HG02973 (cell line): ENCODE data around the gene CDKAL1.

ENCODE experiments used
- ATAC-seq: cut with Tn5 transposase; IDR thresholded peaks from one replicate; pipeline ENCODE4 v1.9.1; 2021; ENCODE audit warnings: moderate library complexity; ENCODE audit not compliant: unreplicated experiment

The CDKAL1 gene

DNA sequence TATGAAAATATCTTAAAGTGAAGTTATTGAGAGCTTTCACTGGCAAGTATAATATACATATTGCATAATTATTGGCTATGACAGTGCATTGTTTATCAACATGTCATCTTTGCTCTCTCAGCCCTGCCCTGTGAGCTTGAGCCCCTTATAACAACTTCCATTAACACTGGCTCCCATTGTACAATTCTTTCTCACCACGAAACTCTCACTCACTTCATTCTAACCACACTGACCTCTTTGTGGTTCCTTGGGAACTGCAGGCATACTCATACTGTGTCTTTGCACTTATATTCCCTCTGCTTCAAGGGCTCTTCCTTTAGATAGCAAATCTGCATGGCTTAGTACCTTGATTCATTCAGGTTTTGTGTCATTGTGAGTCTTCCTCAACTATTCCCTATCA is 411.8 kb downstream of the CDKAL1 start:
- peak; percentile 90 for ATAC-seq

DNA sequence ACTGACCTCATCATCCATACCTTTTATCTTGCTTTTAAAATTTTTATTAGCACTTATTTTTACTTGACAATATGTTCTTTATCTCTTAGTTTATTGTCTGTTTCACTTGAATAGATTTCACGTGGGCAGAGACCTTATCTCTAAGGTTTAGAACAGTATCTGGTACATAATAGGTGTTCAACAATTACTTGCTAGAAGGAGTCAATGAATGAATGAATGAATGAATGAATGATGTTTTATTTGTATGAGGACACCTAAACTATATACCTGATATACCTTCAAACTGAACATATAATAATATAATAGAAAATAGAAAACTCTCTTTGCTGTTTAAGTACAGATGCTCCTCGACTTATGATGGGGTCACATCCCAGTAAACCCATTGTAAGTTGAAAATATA is 412.6 kb downstream of the CDKAL1 start:
- no peak for ATAC-seq

DNA sequence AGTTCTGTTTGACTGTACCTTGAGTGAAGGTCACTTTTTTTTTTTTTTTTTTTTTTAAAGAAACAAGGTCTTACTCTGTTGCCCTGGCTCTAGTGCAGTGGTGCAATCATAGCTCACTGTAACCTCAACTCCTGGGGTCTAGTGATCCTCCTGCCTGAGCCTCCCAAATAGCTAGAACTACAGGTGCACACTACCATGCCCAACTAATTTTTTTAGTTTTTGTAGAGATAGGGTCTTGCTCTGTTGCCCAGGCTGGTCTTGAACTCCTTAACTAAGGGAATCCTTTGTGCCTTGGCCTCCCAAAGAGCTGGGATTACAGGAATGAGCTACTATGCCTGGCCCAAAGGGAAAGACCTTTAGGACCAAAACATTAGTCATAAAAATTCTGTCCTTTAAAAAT is 413.7 kb downstream of the CDKAL1 start:
- ATAC-seq = no peak

DNA sequence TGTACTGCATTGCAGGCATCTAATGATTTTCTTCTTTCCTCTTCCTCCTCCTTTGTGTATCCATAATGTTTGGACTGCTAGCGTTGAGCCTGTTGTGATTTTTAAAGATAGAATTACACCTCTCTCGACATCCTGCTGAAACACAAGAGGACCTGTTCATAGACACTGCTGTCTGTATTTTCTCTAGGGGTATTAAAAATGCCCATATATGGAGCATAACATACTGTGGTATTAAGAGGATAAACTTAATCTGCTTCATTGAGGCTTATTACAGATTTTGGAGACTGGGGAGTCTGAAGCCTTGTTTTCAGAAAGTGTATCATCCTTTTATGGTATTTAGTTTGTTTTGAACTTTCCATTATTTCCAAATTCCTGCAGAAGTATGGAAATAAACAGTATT is 414.3 kb downstream of the CDKAL1 start:
- ATAC-seq = no peak

DNA sequence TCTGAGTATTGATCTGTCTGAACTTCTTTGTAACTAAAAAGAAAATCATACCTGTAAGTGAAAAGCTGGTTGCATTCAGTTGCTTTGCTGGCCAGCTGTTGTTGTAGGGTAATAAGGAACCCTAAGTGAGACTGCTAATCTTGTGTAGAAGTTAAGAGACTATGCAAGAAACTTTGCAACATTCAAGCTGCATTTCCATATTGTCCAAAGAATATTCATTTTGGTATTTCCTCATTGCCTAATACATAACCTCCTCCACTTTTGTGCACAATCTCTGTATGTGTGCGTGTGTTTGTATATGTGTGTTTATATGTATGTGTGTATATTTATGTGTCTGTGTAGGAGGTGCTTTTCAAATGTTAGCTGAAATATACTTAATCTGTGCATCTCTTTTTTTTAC is 414.9 kb downstream of the CDKAL1 start:
- ATAC-seq = no peak

DNA sequence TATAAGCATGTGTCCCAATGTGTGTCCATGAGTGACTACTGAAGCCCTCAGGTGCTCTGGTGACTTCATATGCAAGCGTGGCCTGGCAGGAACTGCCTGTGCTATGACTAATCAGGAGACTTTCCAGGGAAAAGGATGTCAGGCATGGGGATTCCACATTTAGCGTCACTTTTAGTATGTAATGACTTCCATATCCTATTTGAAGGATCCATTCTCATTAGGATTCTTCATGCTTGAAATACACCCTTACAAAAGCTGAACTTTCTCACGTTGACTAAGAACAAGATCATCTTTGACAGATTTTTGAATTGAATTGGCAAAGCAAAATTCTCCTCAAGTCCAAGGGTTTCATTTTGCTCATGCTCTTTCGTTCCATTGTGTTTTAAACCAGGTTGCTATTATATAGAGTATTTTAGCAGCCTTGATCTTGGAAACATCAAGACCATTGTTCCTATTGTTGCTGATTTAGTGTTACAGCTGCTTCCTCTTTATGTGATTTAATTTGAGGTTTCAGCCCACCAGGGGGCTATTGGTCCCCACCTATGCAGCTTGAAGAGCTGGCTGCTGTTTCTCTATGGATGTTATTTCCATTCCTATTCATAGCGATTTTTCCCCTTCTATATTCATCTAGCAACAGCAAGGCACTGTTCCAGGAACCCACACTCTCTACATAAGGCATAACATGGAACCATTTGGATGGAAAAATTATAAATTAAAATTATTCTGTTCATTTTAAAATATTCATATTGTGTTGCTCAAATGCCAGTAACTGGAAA is 418.6 kb downstream of the CDKAL1 start:
- ATAC-seq = no peak

DNA sequence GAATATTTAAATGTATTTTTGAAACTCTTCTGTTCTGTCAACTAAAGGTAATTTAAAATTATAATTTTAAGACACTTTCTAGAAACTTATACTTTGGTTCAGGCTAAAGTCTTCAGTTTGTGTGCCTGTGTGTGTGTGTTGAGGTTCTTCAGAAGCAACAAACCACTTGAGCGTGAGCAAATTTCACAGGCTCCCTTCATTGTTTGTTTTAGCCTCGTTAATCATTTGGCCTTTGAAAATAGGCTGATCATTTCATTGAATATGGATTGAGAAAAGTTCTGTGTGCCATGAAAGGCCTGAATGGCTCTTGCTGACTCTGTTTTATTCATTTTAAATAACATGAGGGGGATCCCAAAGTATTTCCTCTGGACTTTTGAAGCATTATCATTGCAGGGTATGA is 420.1 kb downstream of the CDKAL1 start:
- no peak for ATAC-seq

DNA sequence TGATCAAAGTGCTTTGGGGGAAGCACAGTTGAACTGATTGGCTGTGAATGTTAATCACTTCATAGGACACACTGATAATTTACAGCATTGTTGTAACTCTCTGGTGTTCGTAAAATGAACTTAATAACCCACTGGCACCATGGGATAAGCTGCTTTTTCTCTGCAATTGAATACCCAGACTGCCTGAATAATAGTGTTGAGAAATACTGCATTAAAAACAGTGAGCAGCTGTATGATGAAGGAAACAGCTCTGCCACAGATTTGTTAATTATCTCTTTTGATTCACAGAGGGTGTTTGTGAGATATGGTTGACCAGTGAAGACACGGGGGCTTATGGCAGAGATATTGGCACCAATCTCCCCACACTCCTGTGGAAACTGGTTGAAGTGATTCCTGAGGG is 420.9 kb downstream of the CDKAL1 start:
- no peak for ATAC-seq

DNA sequence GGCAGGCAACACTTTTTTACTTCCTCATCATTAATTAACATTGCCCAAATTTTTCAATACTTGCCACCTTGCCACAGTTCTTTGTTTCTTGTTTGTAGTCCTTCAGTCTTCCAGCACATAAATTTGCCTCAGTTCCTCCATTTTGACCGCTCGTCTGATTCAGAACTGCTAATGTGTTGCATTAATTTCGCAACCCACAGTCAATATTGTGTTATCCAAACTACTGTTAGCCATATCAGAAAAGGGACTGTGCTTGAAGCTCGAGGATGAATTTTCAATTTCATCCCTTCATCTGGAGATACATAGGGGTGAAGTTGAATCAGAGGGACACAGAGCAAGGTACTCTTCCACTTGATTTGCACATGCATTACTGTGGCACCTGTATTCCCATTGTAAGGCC is 421.5 kb downstream of the CDKAL1 start:
- no peak for ATAC-seq

DNA sequence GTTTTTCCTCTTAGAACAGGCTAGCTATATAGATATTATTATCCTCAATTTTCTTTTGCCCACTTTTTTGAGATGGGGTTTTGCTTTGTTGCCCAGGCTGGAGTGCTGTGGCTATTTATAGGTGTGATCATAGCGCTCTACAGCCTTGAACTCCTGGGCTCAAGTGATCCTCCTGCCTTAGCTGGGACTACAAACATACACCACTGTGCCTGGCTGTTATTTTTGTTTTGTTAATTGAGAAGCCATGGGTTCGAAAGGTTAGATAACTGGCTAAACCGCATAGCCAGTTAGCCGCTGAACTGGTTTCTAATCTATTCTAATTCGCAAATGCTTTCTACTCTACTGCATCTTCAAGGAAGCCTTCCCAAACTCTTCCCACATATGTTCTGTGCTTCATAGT is 425.8 kb downstream of the CDKAL1 start:
- no peak for ATAC-seq

DNA sequence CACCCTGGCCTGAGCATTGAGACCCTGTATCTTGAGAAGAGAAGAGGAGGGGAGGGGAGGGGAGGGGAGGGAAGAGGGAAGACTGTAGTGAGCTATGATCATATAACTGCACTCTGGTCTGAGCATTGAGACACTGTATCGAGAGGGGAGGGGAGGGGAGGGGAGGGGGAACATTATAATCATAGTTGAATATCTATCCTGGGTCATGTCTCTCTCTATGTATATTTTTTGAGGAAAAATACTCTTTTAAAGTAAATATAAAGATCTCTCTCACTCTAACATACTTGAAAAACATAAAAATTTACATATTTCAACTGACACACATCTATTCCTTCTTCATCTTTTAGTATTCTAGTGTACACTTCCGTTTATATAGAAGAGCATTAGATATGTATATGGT is 431.0 kb downstream of the CDKAL1 start:
- no peak for ATAC-seq

DNA sequence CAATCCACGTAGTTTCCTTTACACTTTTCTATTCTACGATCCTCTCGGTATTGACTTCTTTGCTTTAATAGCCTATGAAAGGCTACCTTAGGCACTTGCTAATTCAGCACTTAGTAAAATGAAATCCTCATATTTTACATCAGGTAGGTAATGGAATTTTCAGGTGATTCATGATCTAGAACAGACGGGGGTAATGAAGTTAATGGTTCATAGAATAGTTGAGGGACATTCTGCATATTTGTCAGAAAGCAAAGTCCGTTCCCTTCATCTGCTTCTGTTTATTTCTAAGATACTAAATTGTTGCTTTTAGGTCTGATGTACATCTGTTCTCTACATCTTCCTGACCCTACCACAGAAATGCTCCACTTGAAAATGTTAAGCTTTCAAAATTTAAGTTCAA is 431.7 kb downstream of the CDKAL1 start:
- ATAC-seq = no peak

DNA sequence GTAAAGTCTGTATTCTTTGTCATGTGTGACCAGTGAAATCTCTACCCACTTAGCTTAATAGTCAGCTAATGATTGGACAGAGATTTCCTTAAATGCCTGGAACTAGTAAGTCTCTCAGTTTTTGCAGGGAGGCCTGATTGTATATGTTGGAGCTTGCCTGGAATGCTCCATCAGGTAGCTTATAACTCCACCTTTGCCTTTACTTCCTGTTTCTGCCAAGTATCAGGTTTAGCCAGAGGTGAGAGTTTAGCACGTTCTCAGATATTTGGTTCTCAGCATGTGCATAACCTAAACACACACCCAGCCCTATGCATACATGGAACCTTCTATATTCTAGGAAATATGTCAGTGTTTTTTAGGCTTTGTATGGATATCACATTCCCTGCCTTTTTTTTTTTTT is 435.3 kb downstream of the CDKAL1 start:
- ATAC-seq = no peak

DNA sequence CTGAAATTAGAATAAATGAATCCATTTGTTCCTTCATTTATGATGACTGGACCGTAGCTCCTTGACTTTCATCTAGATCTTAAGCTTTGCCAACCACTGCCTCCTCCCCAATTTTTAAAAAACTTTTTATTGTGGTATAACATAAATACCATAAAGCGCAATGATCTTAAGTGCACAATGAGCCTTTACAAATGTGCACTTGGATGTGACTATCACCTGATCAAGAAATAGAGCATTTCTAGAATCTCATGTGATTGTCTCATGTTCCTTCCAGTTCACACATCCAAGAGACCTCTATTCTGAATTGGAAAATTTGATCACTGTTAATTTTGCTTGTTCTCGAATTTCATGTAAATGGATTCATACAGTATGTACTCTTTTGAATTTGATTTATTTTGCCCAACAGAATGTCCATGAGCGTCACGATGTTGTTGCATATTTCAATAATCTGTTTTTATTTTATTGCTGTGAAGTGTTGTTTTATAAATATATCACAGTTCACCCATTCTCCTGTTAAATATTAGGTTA is 442.2 kb downstream of the CDKAL1 start:
- no peak for ATAC-seq

DNA sequence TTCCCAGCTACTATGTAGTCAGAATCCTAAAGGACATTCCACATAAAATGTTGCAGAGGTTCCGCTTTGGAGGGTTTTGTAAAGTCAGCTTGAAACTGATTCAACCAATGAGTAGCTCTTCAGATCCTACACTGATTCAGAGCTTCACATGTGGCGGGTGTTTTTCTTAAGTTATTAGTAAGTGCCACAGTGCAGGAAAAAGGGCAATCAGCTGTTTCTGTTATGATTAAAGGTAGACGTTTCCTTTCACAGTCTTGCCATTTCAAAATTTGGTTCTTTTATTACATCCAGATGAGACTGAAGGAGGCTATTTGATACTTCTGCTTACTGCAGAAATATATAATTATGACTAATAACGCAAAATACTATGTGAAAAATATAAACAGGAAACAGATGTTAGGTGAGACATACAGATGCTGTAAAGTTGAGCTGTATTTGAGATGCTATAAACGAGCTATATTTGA is 443.9 kb downstream of the CDKAL1 start:
- ATAC-seq = peak; percentile 86

DNA sequence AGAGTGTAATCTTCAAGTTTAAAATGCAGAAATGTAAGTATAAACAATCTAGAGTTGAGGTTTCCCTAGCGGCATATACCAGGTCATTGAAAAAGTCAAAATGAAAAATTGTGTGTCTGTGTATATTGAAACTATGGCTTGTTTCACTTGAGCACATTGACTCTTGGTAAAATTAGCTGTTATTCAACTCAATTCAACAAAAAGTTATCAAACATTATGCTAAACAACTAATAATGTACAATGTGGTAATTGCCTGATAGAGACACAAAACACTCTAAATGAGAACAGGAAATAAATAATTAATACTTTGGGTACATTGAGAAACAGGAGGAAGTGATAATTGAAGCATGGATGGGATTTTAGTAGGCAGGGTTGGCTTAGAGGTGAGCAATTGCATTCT is 444.8 kb downstream of the CDKAL1 start:
- ATAC-seq = no peak

DNA sequence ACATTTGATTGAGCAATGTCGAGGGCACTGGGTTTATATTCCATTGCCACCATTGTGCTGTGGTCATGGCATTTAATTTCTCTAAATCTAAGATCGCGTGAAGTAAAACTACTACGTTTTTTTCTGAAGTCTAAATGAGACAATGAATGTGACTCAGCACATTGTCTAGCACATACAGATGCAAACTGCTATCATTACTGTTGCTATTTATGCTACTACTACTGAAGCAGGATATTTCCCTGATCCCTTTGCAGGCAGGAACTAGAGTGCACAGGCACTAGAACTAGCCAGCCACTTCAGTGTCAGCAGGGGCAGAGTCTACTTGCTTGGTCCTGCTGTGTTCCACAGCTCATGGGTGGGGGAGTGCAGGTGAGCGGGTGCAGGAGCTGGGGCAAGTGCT is 449.7 kb downstream of the CDKAL1 start:
- ATAC-seq = no peak

DNA sequence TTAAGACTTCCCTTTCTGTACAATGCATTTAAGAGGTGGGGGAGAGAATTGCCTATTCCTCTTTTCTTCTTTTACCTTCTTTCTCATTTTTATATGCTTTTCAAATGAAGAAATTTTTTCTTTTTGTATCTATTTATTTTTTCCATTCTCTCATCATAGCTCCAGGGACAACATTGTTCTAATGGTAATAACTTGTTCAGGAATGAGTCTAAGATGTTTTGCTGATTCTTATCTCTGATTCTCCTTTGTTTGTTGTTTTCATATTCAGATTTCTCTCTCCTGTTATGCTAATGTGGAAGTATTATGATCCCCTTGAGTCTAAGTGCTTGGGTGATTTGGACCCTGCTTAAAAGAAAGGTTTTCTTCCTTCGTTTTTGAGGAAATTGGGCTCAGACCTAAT is 451.6 kb downstream of the CDKAL1 start:
- ATAC-seq = no peak

DNA sequence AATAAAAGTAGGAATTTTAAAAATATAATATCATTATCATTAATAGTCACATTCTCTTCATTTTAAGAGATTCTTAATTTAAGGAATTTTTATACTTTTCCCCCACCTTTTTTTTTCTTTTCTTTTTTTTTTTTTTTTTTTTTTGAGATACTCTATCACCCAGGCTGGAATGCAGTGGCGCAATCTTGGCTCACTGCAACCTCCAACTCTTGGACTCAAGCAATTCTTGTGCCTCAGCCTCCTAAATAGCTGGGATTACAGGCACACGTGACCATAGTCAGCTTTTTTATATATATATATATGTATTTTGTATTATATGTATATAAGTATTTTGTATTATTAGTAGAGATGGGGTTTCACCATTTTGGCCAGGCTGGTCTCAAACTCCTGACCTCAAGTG is 457.7 kb downstream of the CDKAL1 start:
- no peak for ATAC-seq

DNA sequence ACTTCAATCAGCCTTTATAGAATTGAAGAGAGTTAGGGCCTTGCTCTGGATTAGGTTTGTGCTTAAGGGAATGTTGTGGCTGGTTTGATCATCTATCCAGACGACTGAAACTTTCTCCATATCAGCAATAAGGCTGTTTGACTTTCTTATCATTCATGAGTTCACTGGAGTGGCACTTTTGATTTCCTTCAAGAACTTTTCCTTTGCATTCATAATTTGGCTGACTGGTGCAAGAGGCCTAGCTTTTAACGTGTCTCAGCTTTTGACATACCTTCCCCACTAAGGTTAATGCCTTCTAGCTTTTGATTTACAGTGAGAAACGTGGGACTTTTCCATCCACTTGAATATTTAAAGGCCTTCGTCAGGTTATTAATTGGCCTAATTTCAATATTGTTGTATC is 461.8 kb downstream of the CDKAL1 start:
- no peak for ATAC-seq

DNA sequence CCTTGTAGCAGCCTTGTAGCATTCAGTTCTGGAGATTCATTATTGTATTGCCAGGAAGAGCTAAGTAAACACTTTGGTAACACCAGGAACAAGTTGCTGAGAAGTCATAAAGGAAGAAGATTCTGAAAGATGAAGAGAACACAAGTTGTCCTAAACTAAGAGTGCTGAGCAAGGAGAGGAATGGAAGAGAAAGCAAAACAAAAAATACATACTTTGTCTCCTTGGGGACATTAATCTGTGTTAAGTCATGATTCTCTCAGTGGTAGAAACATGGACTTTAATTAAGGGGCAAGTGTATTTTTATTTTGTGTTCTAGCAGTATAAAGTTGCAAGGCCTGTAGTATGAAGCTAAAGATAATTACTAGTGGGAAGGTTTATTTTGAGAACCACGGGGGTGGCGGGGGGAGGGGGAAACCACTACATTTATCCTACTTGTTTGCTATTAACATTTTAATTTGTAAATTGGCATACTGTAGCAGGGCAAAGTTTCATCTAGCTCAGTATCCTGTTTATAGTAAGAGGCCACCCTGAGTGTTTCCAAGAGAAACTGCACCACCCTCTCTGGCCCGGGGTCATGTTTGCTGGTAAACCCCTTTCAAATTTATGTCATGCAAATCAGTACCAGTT is 463.0 kb downstream of the CDKAL1 start:
- no peak for ATAC-seq

DNA sequence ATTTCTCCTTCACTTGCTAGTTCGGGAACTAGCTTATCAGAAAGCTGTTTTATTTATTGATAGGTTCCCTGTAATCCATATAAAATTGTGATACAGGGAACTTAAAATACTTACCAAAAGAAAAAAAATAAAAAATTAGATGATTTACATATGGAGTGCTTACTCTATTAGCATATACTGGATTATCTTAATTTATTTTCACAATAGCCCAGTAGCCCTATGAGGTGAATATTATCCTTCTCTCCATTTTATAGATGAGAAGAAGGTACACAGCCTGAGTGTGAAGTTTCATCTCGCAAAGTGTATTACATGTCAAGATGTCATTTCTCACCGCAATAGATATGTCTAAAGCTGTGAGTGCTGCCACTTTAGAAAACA is 463.5 kb downstream of the CDKAL1 start:
- no peak for ATAC-seq
